ENCODE results near the gene MRPS15.
"Not testable (repeated sequence)": the region's sequence is repeated elsewhere in the genome, so short reads cannot be mapped to it uniquely, and the experiment has no call there.

The MRPS15 gene

DNA sequence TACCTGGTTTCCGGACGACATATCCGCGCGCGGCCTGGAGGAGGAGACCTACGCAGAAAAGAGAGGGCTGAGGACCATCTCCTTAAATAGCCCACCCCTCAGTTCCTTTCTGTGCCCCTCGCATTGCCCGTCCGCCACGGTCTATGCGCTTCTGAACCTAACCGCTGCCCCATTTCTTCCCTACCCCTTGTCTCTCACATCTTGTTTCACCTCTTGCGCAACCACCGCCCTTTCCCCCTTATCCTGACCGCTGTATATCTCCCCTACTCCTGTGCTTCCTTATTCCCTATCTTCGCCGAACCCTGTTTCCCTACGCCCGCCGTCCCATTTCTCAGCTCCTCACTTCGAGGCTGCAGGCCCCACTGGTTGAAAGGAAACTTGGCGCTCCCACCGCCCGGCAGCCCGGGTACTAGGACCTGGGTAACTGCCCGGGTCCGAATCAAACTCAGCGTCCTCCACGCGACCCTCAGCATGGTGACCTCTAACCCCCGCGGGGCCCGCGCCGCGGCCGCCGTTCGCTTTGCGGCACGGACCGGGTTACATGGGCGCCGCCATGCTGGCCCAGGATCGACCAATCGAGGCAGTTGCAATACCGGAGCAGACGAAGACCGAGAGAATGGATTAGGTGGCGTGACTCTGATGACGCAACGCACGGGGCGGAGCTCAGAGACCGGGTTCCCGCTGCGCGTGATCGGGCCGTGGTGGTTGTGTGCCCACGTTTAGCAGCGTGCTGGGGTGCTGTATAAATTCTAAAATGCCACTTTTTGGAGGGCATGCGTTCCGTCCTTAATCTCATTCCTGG, at the start of gene MRPS15:
MRPS15 (minus strand) TSS at position 582 of the 802 bp plus-strand sequence; CDS start at position 473, 109 bp downstream.
- peak; percentile 82 to 94 (median 92) for DNase-seq (ENCODE audit: low read depth in 4 of 4, low spot score in 1 of 4)

DNA sequence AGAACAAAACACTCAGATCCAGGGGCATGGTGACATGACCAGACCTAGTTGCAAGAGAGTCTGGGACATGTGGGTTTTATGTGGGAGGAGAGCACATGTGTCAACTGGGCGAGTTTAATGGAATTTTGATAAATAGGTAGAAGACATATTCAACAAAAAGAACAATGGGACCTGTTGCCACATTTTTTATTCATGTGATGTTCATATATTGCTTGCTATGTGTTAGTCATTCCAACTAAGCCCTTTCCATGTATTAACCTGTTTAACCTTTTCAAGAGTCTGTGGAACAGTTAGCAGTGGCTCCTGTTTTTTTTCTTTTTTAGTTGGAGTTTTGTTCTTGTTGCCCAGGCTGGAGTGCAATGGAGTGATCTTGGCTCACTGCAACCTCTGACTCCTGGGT, 48.7 kb upstream of the MRPS15 start:
- no peak for DNase-seq (ENCODE audit: low read depth in 4 of 4, low spot score in 1 of 4)

DNA sequence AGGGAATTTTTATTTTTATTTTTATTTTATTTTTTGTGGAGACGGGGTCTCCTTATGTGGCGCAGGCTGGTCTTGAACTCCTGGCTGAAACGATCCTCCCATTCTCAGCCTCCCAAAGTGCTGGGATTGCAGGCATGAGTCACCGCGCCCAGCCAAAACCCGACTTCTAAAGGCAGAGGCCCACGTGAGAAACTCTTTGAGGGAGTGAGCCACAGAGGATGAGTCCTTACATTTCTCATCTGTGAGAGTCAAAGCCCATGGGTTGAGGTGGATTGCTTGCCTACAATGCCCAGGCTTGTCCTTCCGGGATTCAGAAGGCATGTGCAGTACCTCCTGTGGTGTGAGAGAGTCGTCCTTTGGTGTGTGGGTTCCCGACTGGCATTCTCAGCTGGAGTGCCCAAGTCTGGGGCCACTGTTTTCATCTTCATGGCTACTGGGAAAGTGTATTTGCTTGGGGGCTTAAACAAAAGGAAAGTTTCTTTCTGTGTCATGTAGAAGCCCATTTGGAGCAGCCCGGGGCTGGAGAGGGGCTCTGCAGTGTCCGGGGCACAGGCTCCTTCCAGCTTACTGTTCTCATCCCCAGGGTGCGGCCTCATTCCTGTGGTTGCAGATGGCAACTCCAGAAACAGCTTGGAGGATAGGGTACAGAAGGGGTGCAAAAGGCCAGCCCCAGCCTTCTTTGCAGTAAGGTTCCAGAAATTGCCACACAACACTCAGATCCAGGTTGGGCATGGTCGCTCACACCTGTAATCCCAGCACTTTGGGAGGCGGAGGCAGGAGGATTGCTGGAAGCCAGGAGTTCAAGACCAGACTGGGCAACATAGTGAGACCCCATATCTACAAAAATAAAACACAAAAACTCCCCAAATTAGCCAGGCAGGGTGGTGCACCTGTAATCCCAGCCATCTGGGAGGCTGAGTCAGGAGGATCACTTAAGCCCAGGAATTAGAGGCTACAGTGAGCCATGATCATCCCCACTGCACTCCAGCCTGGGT, 47.9 kb upstream of the MRPS15 start:
- no peak for DNase-seq (ENCODE audit: low read depth in 4 of 4, low spot score in 1 of 4)

DNA sequence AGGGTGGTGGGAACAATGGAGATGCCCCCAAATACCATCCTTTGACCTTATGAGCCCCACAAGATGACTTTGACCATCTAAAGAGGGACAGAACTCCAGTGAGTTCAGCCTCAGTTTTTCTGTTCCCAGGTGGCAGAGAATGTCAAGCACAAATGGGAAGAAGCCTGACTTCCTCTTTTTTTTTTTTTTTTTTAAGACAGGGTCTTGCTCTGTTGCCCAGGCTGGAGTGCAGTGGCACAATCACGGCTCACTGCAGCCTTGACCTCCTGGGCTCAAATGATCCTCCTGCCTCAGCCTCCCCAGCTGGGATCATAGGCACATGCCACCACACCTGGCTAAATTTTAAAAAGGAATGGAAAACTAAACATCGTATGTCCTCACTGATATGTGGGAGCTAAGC, 47.0 kb upstream of the MRPS15 start:
- DNase-seq (ENCODE audit: low read depth in 4 of 4, low spot score in 1 of 4), result not testable (repeated sequence)

DNA sequence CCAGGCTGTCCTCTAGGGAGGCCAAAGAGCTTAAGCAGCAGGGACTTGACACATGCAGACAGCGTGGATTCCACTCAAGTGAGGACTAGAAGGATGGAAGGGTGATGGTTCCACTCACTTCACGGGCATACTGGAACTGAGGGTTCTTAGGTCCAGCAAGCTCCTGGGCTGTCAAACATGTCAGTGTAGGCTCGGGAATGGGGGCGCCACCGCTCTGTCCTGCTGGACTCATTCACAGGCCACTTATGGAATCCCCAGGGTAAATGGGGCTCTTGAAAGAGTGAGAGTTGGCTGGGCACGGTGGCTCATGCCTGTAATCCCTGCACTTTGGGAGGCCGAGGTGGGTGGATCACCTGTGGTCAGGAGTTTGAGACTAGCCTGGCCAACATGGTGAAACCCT, 46.2 kb upstream of the MRPS15 start:
- DNase-seq (ENCODE audit: low read depth in 4 of 4, low spot score in 1 of 4), result no peak

DNA sequence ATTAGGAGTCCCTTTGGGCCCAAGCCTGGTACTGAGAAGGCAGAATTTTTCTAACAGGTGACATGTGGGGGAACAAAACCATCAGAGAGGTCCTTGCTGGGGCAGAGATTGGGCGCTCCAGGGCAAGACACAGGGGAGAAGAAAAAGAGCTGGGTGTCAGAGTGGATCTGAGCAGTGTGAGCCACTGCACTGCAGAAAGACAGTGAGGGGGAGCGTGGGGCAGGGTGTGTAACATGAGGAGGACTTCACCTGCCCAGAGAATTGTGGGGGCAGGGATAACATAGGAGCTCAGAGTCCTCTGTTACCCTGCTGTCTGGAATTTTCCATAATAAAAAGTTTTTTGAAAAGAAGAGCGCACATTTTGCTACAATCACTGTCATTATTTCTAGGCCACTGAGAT, 44.1 kb upstream of the MRPS15 start:
- DNase-seq (ENCODE audit: low read depth in 4 of 4, low spot score in 1 of 4), result no peak

DNA sequence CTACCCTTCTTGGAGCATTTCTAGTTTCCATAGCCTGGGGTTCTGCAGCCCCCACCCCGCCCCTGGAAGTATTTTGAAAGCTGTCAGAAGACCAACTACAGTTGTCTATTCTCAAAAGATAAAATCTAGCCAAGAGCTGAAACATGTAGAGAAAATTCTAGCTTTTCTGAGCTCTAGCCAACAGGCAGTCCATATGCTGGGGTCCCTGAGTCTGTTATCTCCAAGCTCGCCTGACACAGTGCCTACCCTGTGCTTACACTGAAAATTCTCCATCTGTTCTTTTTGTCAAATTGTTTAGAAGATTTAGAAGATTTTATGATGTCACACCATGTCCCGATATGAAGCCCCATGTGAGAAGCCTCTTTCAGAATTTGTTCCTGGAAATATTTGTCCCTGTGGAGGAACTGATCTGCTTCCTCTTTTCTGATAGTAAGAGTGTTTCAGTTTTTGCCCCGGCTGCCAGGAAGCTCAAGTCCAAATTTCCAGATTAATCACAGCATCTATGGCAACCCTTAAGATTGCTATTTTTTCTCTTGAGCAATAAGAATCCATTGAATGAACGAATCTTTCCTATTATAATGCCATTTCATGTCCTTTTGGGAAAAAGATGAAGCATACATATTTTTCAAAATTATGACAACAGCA, 42.2 kb upstream of the MRPS15 start:
- DNase-seq (ENCODE audit: low read depth in 4 of 4, low spot score in 1 of 4), result no peak

DNA sequence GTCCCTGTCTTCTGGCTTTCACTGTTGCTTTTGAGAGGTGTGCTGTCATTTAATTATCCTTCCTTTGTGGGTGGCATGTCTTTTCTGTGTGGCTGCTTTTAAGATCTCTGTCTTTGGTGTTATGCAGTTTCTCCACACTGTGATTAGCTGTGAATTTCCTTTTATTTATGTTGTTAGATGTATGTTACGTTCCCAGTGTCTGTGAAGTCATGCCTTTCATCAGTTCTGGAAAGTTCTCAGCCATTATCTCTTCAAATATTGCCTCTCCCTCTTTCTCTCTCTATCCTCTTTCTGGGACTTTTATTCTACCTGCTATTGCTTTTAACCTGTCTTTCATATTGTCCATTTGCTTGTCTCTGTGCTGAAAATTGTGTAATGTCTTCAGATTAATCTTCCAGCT, 39.5 kb upstream of the MRPS15 start:
- DNase-seq (ENCODE audit: low read depth in 4 of 4, low spot score in 1 of 4), result no peak

DNA sequence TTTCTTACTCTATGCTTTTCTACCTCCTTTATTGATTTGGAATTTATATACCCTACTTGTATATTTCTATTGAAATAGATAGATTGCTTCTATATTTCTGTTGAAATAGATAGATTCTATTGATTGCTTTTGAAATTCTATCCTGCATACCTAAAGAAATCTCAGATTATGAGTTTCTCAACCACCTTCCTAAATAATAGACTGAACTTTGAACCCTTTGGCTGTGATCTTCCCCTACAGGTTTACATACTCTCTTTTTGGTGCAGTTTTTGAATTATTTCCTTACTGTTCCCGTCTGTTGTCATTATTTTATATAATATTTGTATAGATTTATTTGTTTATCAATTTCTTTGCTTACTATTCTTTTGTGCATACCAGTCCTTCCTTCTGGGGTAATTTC, 39.0 kb upstream of the MRPS15 start:
- DNase-seq (ENCODE audit: low read depth in 4 of 4, low spot score in 1 of 4), result no peak

DNA sequence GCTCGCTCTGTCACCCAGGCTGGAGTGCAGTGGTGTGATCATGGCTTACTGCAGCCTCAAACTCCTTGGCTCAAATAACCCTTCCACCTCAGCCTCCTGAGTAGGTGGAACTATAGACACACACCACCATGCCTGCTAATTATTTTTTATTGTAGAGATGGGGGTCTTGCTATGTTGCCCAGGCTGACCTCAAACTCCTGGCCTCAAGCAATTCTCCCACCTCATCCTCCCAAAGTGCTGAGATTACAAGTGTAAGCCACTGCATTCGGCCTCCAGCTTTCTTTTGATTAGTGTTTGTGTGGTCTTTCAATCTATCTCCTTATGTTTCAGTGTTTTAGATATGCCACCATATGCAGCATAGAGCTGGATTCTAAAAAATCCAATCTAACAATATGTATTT, 38.4 kb upstream of the MRPS15 start:
- DNase-seq (ENCODE audit: low read depth in 4 of 4, low spot score in 1 of 4), result no peak

DNA sequence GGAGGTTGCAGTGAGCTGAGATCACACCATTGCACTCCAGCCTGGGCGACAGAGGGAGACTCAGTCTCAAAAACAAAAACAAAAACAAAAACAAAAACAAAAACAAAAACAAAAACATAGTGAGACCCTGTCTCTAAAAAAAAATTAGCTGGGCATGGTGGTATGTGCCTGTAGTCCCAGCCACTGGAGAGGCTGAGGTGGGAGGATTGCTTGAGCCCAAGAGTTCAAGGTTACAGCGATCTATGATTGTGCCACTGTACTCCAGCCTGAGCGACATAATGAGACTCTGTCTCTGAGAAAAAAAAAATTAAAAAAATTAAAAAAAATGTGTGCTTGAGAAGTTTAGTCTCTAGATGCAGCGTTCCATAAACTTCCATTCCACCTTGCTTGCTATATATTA, 37.7 kb upstream of the MRPS15 start:
- not testable (repeated sequence) for DNase-seq (ENCODE audit: low read depth in 4 of 4, low spot score in 1 of 4)

DNA sequence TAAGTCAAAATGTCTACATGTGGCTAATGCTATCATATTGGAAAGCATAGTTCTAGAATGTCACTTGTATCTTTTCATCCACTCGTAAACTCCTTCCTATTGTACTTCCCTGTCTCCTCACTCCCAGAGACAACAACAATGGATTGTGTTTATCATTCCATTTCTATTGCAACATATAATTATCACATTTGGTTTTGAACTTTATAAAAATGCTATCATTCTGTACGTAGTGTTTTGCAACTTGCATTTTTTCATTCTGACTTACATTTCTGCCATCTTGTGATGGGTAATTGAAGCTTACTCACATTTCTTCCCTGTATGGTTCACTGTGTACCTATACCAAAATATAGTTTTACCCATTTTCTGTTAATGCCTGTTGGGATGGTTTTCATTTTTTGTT, 33.0 kb upstream of the MRPS15 start:
- DNase-seq (ENCODE audit: low read depth in 4 of 4, low spot score in 1 of 4), result no peak

DNA sequence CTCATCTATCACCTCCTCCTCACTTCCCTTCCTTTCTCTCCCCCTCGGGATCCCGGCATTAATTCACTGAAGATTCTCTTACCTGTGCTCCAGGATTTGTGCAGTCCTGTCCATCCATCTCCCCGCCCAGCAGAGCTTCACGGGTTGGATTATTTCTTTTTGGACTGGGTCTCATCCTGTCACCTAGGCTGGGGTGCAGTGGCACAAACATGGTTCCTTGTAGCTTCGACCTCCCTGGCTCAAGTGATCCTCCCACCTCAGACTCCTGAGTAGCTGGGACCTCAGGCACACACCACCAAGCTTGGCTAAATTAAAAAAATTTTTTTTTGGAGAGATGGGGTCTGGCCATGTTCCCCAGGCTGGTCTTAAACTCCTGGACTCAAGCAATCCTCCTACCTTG, 30.8 kb upstream of the MRPS15 start:
- DNase-seq (ENCODE audit: low read depth in 4 of 4, low spot score in 1 of 4), result no peak

DNA sequence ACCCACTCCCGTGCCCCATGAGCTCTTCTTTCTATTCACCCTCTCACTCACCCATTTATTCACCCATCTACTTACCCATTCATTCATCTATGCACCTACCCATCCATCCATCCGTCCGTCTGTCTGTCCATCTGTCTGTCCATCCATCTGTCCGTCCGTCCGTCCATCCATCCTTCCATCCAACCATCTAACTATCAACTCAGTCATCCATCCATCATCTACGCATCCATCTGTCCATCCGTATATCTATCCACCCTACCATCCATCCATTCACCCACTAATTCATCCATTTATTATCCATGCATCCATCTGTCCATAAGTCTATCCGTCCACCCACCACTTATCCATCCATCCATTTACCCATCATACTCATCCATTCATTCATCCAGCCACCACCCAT, 29.3 kb upstream of the MRPS15 start:
- DNase-seq (ENCODE audit: low read depth in 4 of 4, low spot score in 1 of 4), result no peak

DNA sequence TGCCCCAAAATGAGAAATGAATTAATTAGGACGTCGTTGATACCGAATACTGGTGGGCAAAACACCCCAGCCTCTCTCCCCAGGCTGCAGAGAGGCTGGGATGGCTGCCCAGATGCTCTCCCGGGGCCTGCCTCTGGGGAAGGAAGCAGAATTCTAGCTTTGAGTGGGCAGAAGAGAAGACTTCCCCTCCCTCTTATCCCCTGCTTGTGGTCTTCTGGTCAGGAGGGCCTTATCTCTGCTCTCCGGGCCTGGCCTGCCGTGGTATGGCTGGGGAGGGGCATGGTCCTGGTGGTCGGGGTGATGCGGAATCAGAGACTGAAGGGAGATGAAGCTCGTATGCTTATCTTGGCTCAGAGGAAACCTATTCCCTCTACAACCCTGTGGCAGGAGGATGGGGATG, 28.3 kb upstream of the MRPS15 start:
- DNase-seq (ENCODE audit: low read depth in 4 of 4, low spot score in 1 of 4), result no peak

DNA sequence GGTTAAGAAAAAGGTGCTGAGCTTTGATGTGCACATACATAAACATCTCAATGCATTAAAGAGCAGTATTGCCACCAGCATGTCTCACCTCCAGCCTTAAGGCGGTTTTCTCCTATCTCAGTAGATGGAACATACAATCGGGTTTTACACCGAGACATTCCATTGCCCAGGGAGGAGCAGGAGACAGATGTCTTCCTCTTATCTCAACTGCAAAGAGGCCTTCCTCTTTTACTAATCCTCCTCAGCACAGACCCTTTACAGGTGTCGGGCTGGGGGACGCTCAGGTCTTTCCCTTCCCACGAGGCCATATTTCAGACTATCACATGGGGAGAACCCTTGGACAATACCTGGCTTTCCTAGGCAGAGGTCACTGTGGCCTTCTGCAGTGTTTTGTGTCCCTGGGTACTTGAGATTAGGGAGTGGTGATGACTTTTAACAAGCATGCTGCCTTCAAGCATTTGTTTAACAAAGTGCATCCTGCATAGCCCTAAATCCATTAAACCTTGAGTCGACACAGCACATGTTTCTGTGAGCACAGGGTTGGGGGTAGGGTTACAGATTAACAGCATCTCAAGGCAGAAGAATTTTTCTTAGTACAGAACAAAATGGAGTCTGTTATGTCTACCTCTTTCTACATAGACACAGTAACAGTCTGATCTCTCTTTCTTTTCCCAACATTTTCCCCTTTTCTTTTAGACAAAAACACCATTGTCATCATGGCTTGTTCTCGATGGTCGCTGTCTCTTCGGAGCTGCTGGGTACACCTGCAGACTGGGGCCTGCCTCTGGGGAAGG, 25.3 kb upstream of the MRPS15 start:
- DNase-seq (ENCODE audit: low read depth in 4 of 4, low spot score in 1 of 4), result not testable (repeated sequence)

DNA sequence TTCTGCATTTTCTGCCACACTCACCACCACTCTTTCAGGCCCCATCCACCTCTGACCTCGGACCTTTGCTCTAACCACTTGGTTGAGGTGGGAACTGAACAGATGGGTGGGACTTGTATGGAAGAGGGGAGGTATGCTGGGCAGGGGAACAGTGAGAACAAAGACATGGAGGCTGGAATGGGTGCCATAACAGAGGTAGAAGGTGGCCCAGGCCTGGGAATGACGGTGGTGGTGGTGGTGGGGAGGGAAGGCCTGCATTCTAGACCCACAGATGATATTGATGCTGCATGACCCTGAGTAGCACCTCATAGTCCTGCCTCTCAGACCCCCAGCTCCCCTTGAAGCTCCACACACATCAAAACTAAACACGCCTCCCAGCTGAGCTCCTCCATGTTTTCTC, 23.7 kb upstream of the MRPS15 start:
- DNase-seq (ENCODE audit: low read depth in 4 of 4, low spot score in 1 of 4), result no peak

DNA sequence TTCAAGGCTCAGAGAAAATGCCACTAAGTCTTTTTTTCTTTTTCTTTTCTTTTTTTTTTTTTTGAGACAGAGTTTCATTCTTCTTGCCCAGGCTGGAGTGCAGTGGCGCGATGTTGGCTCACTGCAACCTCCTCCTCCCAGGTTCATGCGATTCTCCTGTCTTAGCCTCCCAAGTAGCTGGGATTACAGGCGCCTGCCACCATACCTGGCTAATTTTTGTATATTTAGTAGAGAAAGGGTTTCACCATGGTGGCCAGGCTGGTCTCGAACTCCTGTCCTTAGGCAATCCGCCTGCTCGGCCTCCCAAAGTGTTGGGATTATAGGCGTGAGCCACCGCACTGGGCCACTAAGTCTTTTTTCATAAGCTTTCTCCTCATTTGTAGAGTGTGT, 23.1 kb upstream of the MRPS15 start:
- not testable (repeated sequence) for DNase-seq (ENCODE audit: low read depth in 4 of 4, low spot score in 1 of 4)

DNA sequence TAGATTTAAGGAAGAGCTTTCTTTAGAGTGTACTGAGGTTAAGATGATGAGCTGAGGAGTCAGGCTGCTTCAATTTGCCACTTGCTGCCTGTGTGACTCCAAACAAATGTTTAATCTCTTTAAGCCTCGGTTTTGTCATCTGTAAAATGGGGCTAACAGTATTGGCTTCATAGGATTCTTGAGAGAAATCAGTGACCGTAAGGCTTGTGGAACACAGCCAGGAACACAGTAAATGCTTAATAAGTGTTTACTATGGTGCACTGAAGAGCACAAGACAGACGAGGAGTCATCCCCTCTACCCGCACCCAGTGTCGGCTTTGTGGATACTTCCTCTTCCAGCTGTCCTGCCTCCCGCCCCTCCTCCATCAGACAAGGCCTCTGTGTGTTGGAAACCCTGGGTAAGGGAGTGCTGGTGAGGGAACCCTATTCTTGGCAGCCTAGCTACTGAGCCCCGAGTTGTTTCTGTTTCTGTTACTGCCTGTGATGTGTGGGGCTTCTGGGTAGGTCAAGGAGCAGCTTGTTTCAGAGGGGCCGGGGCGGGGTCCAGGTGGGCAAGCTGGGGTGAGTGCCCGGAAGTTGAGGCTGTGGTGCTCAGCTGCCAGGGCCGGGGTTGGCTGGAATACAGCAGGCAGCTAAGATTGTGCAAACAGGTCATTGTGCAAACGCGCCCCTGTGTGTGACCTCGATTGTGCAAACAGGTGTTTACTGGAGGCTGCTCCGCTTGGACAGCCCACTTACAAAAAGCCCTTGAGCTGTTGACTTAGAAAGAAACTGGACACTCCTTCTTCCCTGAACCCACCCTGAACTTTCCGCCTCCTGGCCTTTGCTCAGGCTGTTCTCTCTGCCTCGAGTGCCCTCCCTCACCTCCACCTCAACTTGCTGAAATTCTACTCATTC, 22.5 kb upstream of the MRPS15 start:
- no peak for DNase-seq (ENCODE audit: low read depth in 4 of 4, low spot score in 1 of 4)

DNA sequence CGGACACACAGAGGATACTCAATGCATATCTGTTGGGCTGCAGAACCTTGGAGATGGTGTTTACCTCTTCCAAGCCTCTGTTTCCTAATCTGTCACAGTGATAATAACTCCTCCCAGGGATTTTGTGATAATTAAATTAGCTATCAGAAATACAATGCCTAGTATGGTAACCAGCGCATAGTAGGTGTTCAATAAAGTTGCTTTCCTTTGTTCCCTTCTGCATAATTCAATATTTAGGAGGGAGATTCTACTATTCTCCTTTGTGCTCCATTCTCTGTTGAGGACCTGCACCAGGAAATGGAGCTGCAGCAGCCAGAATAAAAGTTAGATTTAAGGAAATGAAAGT, 21.9 kb upstream of the MRPS15 start:
- no peak for DNase-seq (ENCODE audit: low read depth in 4 of 4, low spot score in 1 of 4)
